Measurements from ENCODE around the gene CEP112.

CEP112 gene

DNA sequence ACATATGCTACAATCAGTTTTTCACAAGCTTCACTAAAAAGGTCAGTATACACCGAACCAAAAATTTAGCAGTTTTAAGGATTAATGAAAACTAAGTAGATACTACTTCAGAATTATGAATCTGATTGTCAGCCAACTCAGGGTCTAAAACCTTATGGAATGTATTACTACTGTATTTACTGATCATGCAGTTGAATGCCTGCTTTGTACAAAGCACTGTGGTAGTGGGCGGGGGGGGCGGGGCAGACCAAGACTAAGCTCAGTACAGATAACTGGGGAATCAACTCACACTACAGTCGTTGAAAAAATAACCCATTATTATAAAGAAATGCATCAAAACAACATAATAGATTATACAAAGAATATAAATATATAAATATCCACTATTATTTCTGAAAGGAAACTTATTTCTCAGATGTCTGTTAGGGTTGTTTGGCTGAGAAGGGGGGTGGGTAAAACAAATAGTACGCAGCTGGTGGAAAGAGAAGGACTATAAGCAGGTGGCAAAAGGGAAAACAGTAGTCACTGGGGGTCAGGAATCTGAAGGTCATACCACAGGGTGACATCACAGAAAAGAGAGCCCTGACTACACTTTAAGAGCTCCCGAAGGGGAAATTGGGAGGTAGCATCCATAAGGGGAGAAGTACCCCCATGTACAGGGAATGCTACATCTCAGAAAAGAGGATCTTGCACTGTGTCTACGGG is 521.1 kb downstream of the CEP112 start:
- no peak overlapping the region for H3K27ac Mint-ChIP-seq
- ATAC-seq (ENCODE audit: low read depth): no peak
- H3K4me1 Mint-ChIP-seq: no peaks in the 10 kb centered on the region
- no peaks in the 10 kb centered on the region for H3K36me3 Mint-ChIP-seq
- peaks cover 3% of the 10 kb centered on the region for H3K27me3 Mint-ChIP-seq
- no peaks in the 10 kb centered on the region for H3K9me3 Mint-ChIP-seq
- no peak for DNase-seq (ENCODE audit: low spot score in 2 of 2)
- H3K4me3 Mint-ChIP-seq: no peak overlapping the region

DNA sequence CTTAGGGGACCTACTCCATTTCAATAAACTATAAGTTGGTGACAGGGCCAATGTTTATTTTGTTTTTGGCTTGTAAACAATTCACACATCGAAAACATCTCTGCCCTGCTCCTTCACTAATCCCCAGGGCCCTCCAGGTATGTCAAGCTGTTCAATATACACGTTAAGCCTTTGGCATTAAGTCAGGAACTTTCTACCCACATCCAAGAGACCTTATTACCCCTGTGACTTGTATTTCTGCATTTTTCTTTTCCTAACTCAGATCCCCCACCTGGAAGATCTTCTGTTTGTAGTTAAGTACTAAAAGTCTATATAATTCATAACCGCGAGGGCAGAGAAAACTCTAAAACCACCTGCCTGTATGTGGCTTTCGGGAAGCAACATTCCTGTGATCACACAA is 523.7 kb downstream of the CEP112 start:
- H3K4me1 Mint-ChIP-seq: no peaks in the 10 kb centered on the region
- DNase-seq (ENCODE audit: low spot score in 2 of 2): no peak
- no peaks in the 10 kb centered on the region for H3K36me3 Mint-ChIP-seq
- H3K27me3 Mint-ChIP-seq: peaks cover 3% of the 10 kb centered on the region
- H3K4me3 Mint-ChIP-seq: no peak overlapping the region
- no peaks in the 10 kb centered on the region for H3K9me3 Mint-ChIP-seq
- ATAC-seq (ENCODE audit: low read depth): no peak
- no peak overlapping the region for H3K27ac Mint-ChIP-seq

DNA sequence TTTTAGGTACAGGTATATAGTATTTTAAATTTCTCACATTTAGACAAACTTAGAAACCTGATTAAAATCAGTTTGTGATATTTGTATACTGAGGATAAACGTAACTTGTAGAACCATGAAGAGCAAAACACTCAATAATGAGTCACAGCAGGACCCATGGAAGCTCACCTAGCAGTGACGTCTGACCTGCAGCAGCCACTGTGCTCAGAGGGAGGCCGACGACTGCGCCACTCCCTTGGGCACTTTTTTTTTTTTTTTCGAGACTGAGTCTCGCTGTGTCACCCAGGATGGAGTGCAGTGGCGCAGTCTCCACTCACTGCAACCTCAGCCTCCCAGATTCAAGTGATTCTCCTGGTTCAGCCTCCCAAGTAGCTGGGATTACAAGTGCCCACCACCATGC is 524.3 kb downstream of the CEP112 start:
- no peak overlapping the region for H3K4me3 Mint-ChIP-seq
- H3K9me3 Mint-ChIP-seq: no peaks in the 10 kb centered on the region
- ATAC-seq (ENCODE audit: low read depth): no peak
- no peak overlapping the region for H3K27ac Mint-ChIP-seq
- peaks cover 3% of the 10 kb centered on the region for H3K27me3 Mint-ChIP-seq
- no peaks in the 10 kb centered on the region for H3K36me3 Mint-ChIP-seq
- no peaks in the 10 kb centered on the region for H3K4me1 Mint-ChIP-seq
- no peak for DNase-seq (ENCODE audit: low spot score in 2 of 2)

DNA sequence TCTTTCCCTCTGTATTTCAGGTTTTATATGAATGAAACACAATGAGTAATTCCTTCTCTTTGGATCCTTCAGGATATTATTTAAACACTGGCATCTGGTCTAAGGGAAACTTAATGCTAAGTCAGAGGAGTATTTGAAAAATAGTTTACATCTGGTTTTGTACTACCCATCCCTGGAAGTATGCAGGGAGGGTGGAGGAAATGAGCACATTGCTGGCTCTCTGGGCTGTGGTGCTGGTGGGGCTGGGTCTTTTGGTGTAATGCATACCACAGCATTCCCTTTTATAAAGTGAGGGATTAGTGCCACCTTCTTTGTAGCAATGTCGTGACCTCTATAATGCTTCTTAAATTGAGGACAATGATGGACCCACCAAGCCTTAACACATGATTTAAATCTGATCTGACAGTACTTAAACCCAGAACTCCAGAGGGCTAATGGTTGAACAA is 525.0 kb downstream of the CEP112 start:
- H3K36me3 Mint-ChIP-seq: no peaks in the 10 kb centered on the region
- no peaks in the 10 kb centered on the region for H3K4me1 Mint-ChIP-seq
- peaks cover 3% of the 10 kb centered on the region for H3K27me3 Mint-ChIP-seq
- DNase-seq (ENCODE audit: low spot score in 2 of 2) (no peak), ATAC-seq (ENCODE audit: low read depth) (no peak)
- no peaks in the 10 kb centered on the region for H3K9me3 Mint-ChIP-seq
- H3K4me3 Mint-ChIP-seq: no peak overlapping the region
- no peak overlapping the region for H3K27ac Mint-ChIP-seq

DNA sequence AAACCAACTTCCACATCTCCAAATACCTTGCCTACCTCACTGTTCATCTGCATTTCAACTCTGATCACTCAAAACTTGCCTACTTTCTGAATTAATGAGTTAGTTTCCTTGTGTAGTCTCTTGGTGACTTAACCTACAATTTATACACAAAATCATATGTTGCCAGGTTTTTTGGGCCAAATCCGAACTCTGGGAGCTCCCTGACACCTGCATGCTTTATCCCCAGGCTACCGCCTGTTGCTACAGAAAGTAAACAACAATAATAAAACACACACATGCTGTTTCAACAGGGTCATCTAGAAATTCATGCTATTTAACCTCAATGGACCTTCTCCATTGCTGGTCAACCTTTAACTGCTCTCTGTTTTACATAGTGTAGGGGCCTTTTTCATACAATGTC is 526.0 kb downstream of the CEP112 start:
- H3K27ac Mint-ChIP-seq: no peak overlapping the region
- H3K36me3 Mint-ChIP-seq: no peaks in the 10 kb centered on the region
- H3K27me3 Mint-ChIP-seq: peaks cover 2% of the 10 kb centered on the region
- no peak for DNase-seq (ENCODE audit: low spot score in 2 of 2)
- no peak for ATAC-seq (ENCODE audit: low read depth)
- no peaks in the 10 kb centered on the region for H3K9me3 Mint-ChIP-seq
- no peak overlapping the region for H3K4me3 Mint-ChIP-seq
- no peaks in the 10 kb centered on the region for H3K4me1 Mint-ChIP-seq

DNA sequence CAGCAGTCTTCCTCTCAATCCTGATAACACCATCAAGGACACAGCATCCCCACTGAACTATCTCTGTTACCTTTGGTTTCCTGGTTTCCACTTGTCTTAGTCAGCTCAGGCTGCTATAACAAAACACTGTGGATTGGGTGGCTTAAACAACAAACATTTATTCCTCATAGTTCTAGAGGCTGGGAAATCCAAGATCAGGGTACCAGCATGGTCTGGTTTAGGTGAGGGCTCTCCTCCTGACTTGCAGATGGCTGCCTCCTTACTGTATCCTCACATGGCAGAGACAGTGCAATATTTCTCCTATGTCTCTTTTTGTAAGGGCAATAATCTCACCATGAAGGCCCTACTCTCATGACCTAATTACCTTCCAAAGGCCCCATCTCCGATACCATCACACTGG is 527.2 kb downstream of the CEP112 start:
- H3K9me3 Mint-ChIP-seq: peaks cover 7% of the 10 kb centered on the region
- ATAC-seq (ENCODE audit: low read depth) (no peak), DNase-seq (ENCODE audit: low spot score in 2 of 2) (no peak)
- no peak overlapping the region for H3K4me3 Mint-ChIP-seq
- H3K27me3 Mint-ChIP-seq: peaks cover 2% of the 10 kb centered on the region
- peaks cover 4% of the 10 kb centered on the region for H3K4me1 Mint-ChIP-seq
- no peak overlapping the region for H3K27ac Mint-ChIP-seq
- no peaks in the 10 kb centered on the region for H3K36me3 Mint-ChIP-seq

DNA sequence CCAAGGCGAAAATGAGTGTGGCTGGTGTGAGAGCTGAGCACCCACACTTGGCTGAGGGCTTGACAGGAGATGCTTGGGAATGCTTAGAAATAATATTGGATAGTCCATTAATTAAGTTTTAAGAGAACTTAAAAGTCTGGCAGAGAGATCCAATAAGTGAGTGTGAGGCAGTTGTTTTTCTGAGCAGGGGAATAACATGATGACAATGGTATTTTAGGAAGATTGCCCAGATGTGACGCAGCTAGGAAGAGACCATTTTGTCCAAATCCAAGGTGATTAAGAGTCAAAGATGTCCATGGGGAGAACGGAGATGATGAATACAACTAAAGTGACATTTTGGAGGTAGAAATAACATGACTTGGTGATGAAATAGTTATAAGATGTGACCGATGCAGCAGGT is 527.7 kb downstream of the CEP112 start:
- Mint-ChIP-seq H3K4me3 (no peak overlapping the region), H3K27me3 (peaks cover 1% of the 10 kb centered on the region), H3K36me3 (no peaks in the 10 kb centered on the region), H3K9me3 (peaks cover 8% of the 10 kb centered on the region), H3K4me1 (peaks cover 4% of the 10 kb centered on the region), H3K27ac (no peak overlapping the region)
- DNase-seq (ENCODE audit: low spot score in 2 of 2): no peak
- no peak for ATAC-seq (ENCODE audit: low read depth)

DNA sequence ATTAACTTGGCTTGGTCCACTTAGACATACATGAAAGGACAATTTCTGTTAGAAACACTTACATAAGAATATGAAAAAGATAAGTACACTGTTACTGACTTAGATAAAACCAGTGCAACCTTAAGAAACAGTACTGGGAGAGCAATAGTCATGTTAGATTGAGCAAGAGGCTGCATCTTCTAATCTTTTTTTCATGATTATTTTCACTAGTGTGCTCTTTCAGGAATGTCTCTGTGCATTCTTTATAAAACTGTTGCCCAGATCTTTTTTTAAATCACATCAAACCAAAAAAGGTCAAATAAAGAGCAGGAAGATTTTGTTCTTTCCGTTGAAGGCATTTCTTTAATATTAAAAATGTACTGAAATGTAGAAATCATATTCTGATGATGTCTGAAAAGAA is 529.7 kb downstream of the CEP112 start:
- Mint-ChIP-seq H3K4me3 (no peak overlapping the region), H3K27me3 (no peaks in the 10 kb centered on the region), H3K9me3 (peaks cover 8% of the 10 kb centered on the region), H3K27ac (no peak overlapping the region), H3K36me3 (no peaks in the 10 kb centered on the region), H3K4me1 (peaks cover 4% of the 10 kb centered on the region)
- DNase-seq (ENCODE audit: low spot score in 2 of 2) (no peak), ATAC-seq (ENCODE audit: low read depth) (no peak)

DNA sequence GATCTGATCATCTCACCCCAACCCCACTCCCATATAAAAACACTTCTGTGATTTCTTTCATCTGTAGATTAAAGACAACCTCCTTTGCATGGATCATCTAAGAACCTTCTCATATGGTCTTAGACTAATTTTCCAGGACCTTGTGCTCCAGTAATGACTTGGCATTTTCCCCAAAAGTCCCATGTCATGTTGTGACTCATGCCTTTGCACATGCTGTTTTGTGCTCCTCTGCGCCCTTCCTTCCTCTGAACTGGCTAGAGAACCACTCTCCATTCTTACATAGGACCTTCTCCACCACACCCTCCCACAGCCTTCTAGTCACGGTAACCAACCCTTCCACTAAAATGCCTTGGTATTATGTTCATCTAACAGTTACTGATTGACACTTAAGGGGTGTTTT is 531.0 kb downstream of the CEP112 start:
- Mint-ChIP-seq H3K4me3 (no peak overlapping the region), H3K36me3 (no peaks in the 10 kb centered on the region), H3K27me3 (no peaks in the 10 kb centered on the region), H3K4me1 (peaks cover 4% of the 10 kb centered on the region), H3K9me3 (peaks cover 8% of the 10 kb centered on the region), H3K27ac (no peak overlapping the region)
- ATAC-seq (ENCODE audit: low read depth): no peak
- DNase-seq (ENCODE audit: low spot score in 2 of 2): no peak

DNA sequence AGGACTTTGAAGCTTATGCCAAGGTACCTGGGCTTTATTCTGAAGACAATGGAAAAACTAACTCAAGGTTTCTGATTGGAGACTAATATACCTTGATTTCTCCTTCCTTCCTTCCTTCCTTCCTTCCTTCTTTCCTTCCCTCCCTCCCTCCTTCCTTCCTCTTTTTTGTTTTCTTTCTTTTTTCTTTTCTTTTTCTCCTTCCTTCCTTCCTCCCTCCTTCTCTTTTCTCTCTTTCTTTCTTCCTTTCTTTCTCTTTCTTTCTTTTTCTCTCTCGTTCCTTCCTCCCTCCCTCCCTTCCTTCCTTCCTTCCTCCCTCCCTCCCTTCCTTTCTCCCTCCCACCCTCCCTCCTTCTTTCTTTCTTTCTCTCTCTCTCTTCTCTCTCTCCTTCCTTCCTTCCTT is 531.9 kb downstream of the CEP112 start:
- Mint-ChIP-seq H3K27me3 (no peaks in the 10 kb centered on the region), H3K9me3 (peaks cover 8% of the 10 kb centered on the region), H3K27ac (no peak overlapping the region), H3K36me3 (no peaks in the 10 kb centered on the region), H3K4me1 (peaks cover 4% of the 10 kb centered on the region), H3K4me3 (no peak overlapping the region)
- DNase-seq (ENCODE audit: low spot score in 2 of 2): no peak
- no peak for ATAC-seq (ENCODE audit: low read depth)

DNA sequence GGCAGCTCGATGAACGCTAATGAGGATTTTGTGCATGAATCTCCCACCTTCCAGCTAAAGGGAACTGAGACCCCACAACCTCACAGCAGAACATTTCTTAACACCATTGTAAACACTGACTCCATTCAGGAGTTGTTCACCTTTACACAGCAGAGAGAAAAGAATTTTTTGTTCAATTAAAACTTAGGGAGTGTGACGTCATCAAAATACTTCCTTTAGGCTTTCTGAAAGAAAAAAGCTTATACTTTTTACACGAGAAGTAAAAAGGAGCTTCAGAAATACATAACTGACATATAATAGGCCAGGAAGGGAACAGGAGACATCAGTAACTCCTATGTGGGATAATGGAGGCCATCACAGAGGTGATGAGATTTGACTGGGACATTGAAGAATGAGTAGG is 532.4 kb downstream of the CEP112 start:
- H3K27ac Mint-ChIP-seq: no peak overlapping the region
- peaks cover 4% of the 10 kb centered on the region for H3K4me1 Mint-ChIP-seq
- H3K9me3 Mint-ChIP-seq: peaks cover 8% of the 10 kb centered on the region
- no peak overlapping the region for H3K4me3 Mint-ChIP-seq
- no peaks in the 10 kb centered on the region for H3K36me3 Mint-ChIP-seq
- DNase-seq (ENCODE audit: low spot score in 2 of 2): no peak
- no peaks in the 10 kb centered on the region for H3K27me3 Mint-ChIP-seq
- no peak for ATAC-seq (ENCODE audit: low read depth)

DNA sequence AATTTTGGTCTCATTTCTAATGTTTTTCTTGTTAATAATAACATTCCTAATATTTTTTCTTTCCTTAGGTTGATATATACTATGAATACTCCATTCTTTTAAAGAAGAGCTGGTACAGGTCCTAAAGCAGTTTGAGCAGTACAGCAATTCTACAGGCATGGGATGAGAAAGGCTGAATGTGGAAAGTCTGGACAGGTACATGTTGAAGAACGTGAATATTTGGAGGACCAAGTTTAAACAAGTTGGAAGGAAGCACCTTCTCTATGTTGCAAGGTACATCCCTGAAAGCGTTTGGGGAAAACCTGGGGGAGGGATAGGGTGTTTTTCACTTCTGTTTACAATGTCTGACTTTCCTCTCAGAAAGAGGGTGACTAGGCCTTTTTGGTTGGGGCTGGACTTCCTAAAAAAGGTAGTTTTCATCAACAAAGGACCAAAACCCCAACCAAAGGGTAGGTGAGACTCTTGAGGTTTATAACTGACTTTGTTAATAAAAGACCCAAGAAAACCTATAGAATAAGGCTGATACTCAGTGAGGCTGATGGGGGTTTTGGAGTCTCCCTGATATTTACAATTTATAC is 534.6 kb downstream of the CEP112 start:
- DNase-seq (ENCODE audit: low spot score in 2 of 2) (no peak), ATAC-seq (ENCODE audit: low read depth) (no peak)
- Mint-ChIP-seq H3K27me3 (no peaks in the 10 kb centered on the region), H3K9me3 (peaks cover 8% of the 10 kb centered on the region), H3K4me3 (no peak overlapping the region), H3K27ac (no peak overlapping the region), H3K36me3 (no peaks in the 10 kb centered on the region), H3K4me1 (peaks cover 4% of the 10 kb centered on the region)

DNA sequence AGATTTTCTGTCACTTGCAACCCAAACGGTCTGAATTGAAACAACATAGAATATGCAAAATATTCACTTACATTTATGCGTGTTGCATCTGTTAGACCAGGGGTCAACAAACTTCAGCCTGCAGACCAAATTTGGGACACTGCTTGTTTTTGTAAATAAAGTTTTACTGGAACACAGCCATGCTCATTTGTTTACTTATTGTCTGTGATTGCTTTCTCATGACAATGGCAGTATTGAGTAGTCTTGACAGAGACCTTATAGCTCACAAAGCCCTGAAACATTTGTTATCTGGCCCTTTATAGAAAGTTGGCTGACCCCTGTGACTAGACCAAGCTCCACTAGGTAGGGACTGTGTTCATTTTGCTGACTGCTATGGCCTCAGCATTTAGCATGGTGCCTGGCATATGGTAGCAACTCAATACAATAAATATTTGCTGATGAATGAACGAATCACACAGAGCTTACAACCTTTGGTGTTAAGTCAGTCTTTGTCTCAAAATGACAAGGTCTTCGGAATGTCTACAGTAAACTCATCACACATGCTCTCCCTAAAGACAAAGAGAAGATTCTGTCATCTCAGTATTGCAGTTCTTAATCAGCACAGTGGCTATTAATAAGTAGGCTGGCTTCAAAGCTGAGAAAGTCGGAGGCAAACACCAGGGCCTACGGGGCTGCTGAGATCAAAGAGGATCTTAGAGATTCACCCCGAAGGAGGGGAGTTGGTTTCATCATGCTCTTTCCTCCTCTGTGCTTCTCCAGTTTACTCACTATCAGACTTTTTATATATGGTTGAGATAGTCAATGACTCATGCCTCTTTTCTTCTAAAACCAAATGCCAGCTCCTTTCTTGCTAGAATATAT is 535.3 kb downstream of the CEP112 start:
- ATAC-seq (ENCODE audit: low read depth) (no peak), DNase-seq (ENCODE audit: low spot score in 2 of 2) (no peak)
- Mint-ChIP-seq H3K9me3 (peaks cover 8% of the 10 kb centered on the region), H3K27me3 (peaks cover under 1% of the 10 kb centered on the region), H3K4me3 (no peak overlapping the region), H3K27ac (no peak overlapping the region), H3K4me1 (peaks cover 4% of the 10 kb centered on the region), H3K36me3 (no peaks in the 10 kb centered on the region)

DNA sequence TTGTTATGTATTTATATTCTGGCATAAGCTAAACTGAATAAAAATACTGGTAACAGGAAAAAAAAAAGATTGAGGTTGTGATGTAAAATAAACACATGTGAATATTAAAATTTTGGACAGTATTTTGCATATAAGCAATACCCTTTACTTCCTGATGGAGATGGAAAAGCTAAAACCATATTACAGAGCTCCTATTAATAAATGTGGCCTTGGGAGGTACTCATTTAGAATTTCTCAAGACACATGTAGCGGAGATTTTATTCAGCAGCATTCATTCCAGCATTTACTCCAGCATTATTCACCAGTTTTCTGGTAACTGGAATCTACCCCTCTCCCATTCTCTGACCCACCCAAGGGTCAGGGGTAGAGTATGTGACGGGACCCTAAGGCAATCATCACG is 536.2 kb downstream of the CEP112 start:
- H3K36me3 Mint-ChIP-seq: no peaks in the 10 kb centered on the region
- H3K4me3 Mint-ChIP-seq: no peak overlapping the region
- H3K4me1 Mint-ChIP-seq: peaks cover 4% of the 10 kb centered on the region
- H3K27me3 Mint-ChIP-seq: peaks cover 2% of the 10 kb centered on the region
- DNase-seq (ENCODE audit: low spot score in 2 of 2): no peak
- H3K9me3 Mint-ChIP-seq: peaks cover 8% of the 10 kb centered on the region
- no peak overlapping the region for H3K27ac Mint-ChIP-seq
- no peak for ATAC-seq (ENCODE audit: low read depth)

Data from memory B cell (primary cell).